Endothelial cell of umbilical vein (primary cell): ENCODE results near the gene DEFB116. TPM values are rescaled to one million over a fixed set of nuclear protein-coding genes. Genes with fewer than 3 reads are reported as not detected.

Source experiments
- BruUV-seq: library from RNA; stranded (reverse); fragments of 400-500 nt; replicated peaks from 2 replicates; lab custom pipeline; 2021; lab: Mats Ljungman, UMichigan
- CTCF ChIA-PET: fragments of 300-600, 350-600 bp; sonication (Branson Sonifier 250); formaldehyde crosslinking; loops from one replicate; lab custom pipeline; 2021; ENCODE audit warnings: antibody characterized with exemption, inconsistent platforms; lab: Charles Lee
- POLR2A ChIA-PET: fragments of 300-600, 350-600 bp; sonication (Branson Sonifier 250); formaldehyde crosslinking; loops from one replicate; lab custom pipeline; 2021; ENCODE audit warnings: antibody characterized with exemption, inconsistent platforms; lab: Charles Lee
- DNase-seq: peaks from one replicate; pipeline ENCODE4 v3.0.0-alpha.2; 2011; ENCODE audit warnings: low read depth, low spot score
- FAIRE-seq: peaks from 2 replicates; lab custom pipeline; 2011; peaks lifted over from hg19 to GRCh38; lab: Jason Lieb, UNC
- H2AFZ ChIP-seq: 2 replicates; pipeline ENCODE4 v1.6.0; 2012; ENCODE audit warnings: low read depth, low read length, control low read depth, inconsistent platforms
- H3K27ac ChIP-seq: 2 replicates; pipeline ENCODE4 v1.5.1; 2011; ENCODE audit warnings: low read depth, mild to moderate bottlenecking, control low read depth, low read length, moderate library complexity; ENCODE audit not compliant: insufficient read depth
- H3K27me3 ChIP-seq, 2 experiments: 2 replicates each; pipeline versions ENCODE4 v1.6.0 to v1.6.1; 2011; ENCODE audit warnings: low read length in 2 of 2, mixed read lengths in 1 of 2; ENCODE audit not compliant: control insufficient read depth in 2 of 2, insufficient read depth in 2 of 2
- H3K36me3 ChIP-seq, 2 experiments: 2 replicates in 1 of 2; 3 replicates in 1 of 2; pipeline ENCODE4 v1.5.1; 2011; ENCODE audit warnings: low read length in 2 of 2, mild to moderate bottlenecking in 1 of 2, moderate library complexity in 1 of 2; ENCODE audit not compliant: control insufficient read depth in 2 of 2, insufficient read depth in 2 of 2; ENCODE audit errors: extremely low read depth in 1 of 2
- H3K4me1 ChIP-seq: 3 replicates; pipeline ENCODE4 v1.5.1; 2011; ENCODE audit warnings: mild to moderate bottlenecking, low read length; ENCODE audit not compliant: control insufficient read depth, insufficient read depth; ENCODE audit errors: extremely low read depth
- H3K4me2 ChIP-seq: 2 replicates; pipeline ENCODE4 v1.6.1; 2011; ENCODE audit warnings: low read length, control low read depth, mixed read lengths; ENCODE audit not compliant: insufficient read depth
- H3K4me3 ChIP-seq, 3 experiments: fragments of 200-600 bp in 1 of 3; sonication (generic), shearing (Covaris generic) in 1 of 3; replicated peaks in 1 of 3; 2 replicates each; pipeline ENCODE4 v1.5.1; 2011 to 2016; ENCODE audit warnings: control low read depth in 3 of 3, low read length in 3 of 3, mild to moderate bottlenecking in 2 of 3, inconsistent platforms in 1 of 3, low read depth in 1 of 3, moderate library complexity in 1 of 3; ENCODE audit not compliant: insufficient read depth in 1 of 3
- H3K79me2 ChIP-seq: 2 replicates; pipeline ENCODE4 v1.6.0; 2012; ENCODE audit warnings: low read length, inconsistent platforms; ENCODE audit not compliant: control insufficient read depth, insufficient read depth
- H3K9ac ChIP-seq: replicated peaks from 2 replicates; pipeline ENCODE3; 2011; ENCODE audit warnings: low read length, control low read depth; ENCODE audit not compliant: insufficient read depth; ENCODE audit errors: extremely low read depth
- H3K9me1 ChIP-seq: replicated peaks from 3 replicates; pipeline ENCODE4 v1.6.0; 2011; ENCODE audit warnings: mild to moderate bottlenecking, low read length; ENCODE audit not compliant: control insufficient read depth, insufficient read depth; ENCODE audit errors: extremely low read depth
- H3K9me3 ChIP-seq: replicated peaks from 2 replicates; pipeline ENCODE4 v1.5.1; 2012; ENCODE audit warnings: low read length, inconsistent platforms; ENCODE audit not compliant: control insufficient read depth, insufficient read depth
- H4K20me1 ChIP-seq: replicated peaks from 2 replicates; pipeline ENCODE3; 2011; ENCODE audit warnings: mild to moderate bottlenecking, low read length; ENCODE audit not compliant: control insufficient read depth, insufficient read depth; ENCODE audit errors: extremely low read depth
- FOS ChIP-seq: IDR thresholded peaks from 2 replicates; pipeline ENCODE4 v1.6.1; 2011; ENCODE audit warnings: mild to moderate bottlenecking, low read length, moderate library complexity, borderline replicate concordance; ENCODE audit not compliant: insufficient read depth
- GATA2 ChIP-seq: IDR thresholded peaks from 2 replicates; pipeline ENCODE4 v1.7.0; 2011; ENCODE audit warnings: low read depth, mild to moderate bottlenecking, moderate library complexity, mixed read lengths, low read length; ENCODE audit not compliant: insufficient read length, insufficient read depth
- JUN ChIP-seq: IDR thresholded peaks from 2 replicates; pipeline ENCODE4 v1.6.1; 2011; ENCODE audit warnings: borderline replicate concordance, low read depth; ENCODE audit not compliant: insufficient read length, insufficient read depth
- MYC ChIP-seq: IDR thresholded peaks from one replicate; pipeline ENCODE4 v1.6.1; 2011; ENCODE audit warnings: mild to moderate bottlenecking, low read depth, low read length
- POLR2AphosphoS5 ChIP-seq: IDR thresholded peaks from 2 replicates; pipeline ENCODE4 v1.6.1; 2012; ENCODE audit warnings: low read depth, mild to moderate bottlenecking, control low read depth, low read length, moderate library complexity; ENCODE audit not compliant: insufficient read depth
- dilution Hi-C: fragments of 300-500 bp; cut with MboI; formaldehyde crosslinking; loops from one replicate; pipeline ENCODE4 v1.15.0; 2019; ENCODE audit warnings: low sequenced_read_pairs; ENCODE audit not compliant: extremely low pct_ligation_motif_present
- intact Hi-C: fragments of 100-400 bp; cut with micrococcal nuclease; formaldehyde crosslinking; loops from one replicate; pipeline ENCODE4 v1.10.0; 2022
- polyA plus RNA-seq, 4 experiments: library from polyadenylated mRNA; depleted of rRNA in 3 of 4; stranded (reverse) in 3 of 4; unstranded in 1 of 4; fragments of >200 nt; gene quantifications; 2 replicates each; pipeline versions ENCODE4 v1.2.1 to v1.2.3, GENCODE V29; 2011 to 2012; ENCODE audit warnings: missing spikeins in 1 of 4
- total RNA-seq: library from RNA; stranded (reverse); gene quantifications from 2 replicates; pipeline ENCODE4 v1.2.3, GENCODE V29; 2021
- TF ChIP-seq, protein P1 (sequence below): IDR thresholded peaks from 2 replicates; pipeline ENCODE4 v1.6.1; 2011; ENCODE audit not compliant: insufficient read depth, insufficient read length
- TF ChIP-seq, protein P2 (sequence below), 2 donors: IDR thresholded peaks; 1 replicate in 1 of 2; 2 replicates in 1 of 2; pipeline ENCODE4 v1.5.1; 2011; ENCODE audit warnings: low read length in 2 of 2, mild to moderate bottlenecking in 2 of 2, moderate library complexity in 2 of 2, control low read depth in 1 of 2, inconsistent platforms in 1 of 2, low read depth in 1 of 2; ENCODE audit not compliant: insufficient read depth in 1 of 2; ENCODE audit errors: extremely low read depth in 1 of 2

Gene DEFB116
- total and polyA plus RNA-seq, 2 donors (not counting 3 experiments of a cell fraction or from before 2014, with no cell fraction given) = not detected

DNA sequence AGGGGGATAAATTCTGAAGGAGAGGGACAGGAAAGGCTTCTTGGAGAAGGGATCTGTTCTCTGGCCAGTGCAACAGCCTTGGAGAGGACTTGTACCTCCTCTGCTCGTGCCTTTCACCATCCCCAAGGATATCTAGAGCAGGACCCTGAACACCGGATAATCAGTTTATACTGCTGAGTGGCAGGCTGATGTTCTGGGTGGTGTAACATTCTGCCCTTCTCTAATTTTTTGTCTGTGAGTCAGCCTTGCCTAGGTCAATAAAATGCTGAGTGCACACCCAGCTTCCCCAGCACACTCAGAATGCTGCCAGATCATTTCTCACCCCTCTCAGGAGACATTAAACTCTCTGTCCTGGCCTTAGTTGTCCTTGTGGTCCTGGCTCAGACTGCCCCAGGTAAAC lies 51.0 kb downstream of the DEFB116 start, which contains the start of gene DEFB115:
Gene DEFB115, plus strand, starts transcription at position 301 of the 400 bp plus-strand sequence. Its CDS starts 0 bp downstream, at position 301.
- no peaks in the 10 kb centered on the region for H4K20me1 ChIP-seq
- CTCF ChIA-PET = no interaction called here
- BruUV-seq = no TSS peak
- no peak within 1 kb of the TSS for H2AFZ ChIP-seq
- H3K27me3 ChIP-seq = no peaks in the 10 kb centered on the region
- no peak within 1 kb of the TSS for H3K4me2 ChIP-seq
- no peak within 1 kb of the TSS for H3K9ac ChIP-seq
- DNase-seq (no peak), FAIRE-seq (no peak)
- no peaks in the 10 kb centered on the region for H3K36me3 ChIP-seq
- no peaks in the 10 kb centered on the region for H3K4me1 ChIP-seq
- H3K9me1 ChIP-seq = no peaks in the 10 kb centered on the region
- H3K9me3 ChIP-seq = peaks cover 2% of the 10 kb centered on the region
- POLR2A ChIA-PET = no interaction called here
- TF ChIP-seq, protein P1, sequence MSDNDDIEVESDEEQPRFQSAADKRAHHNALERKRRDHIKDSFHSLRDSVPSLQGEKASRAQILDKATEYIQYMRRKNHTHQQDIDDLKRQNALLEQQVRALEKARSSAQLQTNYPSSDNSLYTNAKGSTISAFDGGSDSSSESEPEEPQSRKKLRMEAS = no peak
- TF ChIP-seq MYC = no peak
- TF ChIP-seq, protein P2, sequence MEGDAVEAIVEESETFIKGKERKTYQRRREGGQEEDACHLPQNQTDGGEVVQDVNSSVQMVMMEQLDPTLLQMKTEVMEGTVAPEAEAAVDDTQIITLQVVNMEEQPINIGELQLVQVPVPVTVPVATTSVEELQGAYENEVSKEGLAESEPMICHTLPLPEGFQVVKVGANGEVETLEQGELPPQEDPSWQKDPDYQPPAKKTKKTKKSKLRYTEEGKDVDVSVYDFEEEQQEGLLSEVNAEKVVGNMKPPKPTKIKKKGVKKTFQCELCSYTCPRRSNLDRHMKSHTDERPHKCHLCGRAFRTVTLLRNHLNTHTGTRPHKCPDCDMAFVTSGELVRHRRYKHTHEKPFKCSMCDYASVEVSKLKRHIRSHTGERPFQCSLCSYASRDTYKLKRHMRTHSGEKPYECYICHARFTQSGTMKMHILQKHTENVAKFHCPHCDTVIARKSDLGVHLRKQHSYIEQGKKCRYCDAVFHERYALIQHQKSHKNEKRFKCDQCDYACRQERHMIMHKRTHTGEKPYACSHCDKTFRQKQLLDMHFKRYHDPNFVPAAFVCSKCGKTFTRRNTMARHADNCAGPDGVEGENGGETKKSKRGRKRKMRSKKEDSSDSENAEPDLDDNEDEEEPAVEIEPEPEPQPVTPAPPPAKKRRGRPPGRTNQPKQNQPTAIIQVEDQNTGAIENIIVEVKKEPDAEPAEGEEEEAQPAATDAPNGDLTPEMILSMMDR (IDR thresholded peaks at IDR 0.05; ENCODE audit: extremely low read depth in 1 of 2, insufficient read depth in 1 of 2, low read depth in 1 of 2, low read length in 2 of 2) = no peak
- no peak for TF ChIP-seq POLR2AphosphoS5
- no peak for TF ChIP-seq GATA2
- no peak for TF ChIP-seq FOS
- TF ChIP-seq JUN = no peak
- no peak within 1 kb of the TSS for H3K27ac ChIP-seq
- no peak within 1 kb of the TSS for H3K4me3 ChIP-seq
- no peaks in the 10 kb centered on the region for H3K79me2 ChIP-seq
- dilution Hi-C loops = no loop called here
- intact Hi-C loops = no loop called here
